ENCODE measurements around the gene TMC8.
"Not testable (repeated sequence)": the region's sequence is repeated elsewhere in the genome, so short reads cannot be mapped to it uniquely, and the experiment has no call there.

TMC8 gene

GRCh38 chr17:78154903-78155811 lies 24.6 kb downstream of the TMC8 start:
- no peak for DNase-seq (ENCODE audit: low read depth in 2 of 2)

DNA sequence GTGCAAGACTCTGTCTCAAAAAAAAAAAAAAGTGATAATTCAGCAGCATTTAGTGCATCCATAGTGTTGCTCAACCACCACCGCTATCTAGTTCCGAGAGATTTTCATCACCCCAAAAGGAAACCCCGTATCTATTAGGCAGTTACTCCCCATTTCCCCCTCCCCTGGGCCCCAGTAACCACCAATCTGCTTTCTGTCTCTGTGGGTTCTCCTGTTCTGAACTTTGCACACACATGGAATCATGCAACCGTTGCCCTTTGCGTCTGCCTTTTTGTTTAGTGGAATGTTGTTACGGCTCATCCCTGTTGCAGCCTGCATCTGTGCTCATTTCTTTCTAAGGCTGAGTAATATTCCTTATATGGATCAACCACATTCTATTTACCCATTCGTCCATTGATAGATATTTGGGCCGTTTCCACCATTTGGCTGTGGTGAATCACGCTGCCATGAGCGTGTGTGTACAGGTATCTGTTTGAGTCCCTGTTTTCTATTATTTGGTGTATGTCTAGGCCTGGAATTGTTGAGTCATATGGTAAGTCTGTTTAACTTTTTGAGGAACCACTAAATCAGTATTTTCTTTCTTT lies 29.1 kb downstream of the TMC8 start:
- DNase-seq (ENCODE audit: low read depth in 2 of 2) = no peak

GRCh38 chr17:78163881-78164747 lies 33.5 kb downstream of the TMC8 start:
- no peak for DNase-seq (ENCODE audit: low read depth in 2 of 2)

DNA sequence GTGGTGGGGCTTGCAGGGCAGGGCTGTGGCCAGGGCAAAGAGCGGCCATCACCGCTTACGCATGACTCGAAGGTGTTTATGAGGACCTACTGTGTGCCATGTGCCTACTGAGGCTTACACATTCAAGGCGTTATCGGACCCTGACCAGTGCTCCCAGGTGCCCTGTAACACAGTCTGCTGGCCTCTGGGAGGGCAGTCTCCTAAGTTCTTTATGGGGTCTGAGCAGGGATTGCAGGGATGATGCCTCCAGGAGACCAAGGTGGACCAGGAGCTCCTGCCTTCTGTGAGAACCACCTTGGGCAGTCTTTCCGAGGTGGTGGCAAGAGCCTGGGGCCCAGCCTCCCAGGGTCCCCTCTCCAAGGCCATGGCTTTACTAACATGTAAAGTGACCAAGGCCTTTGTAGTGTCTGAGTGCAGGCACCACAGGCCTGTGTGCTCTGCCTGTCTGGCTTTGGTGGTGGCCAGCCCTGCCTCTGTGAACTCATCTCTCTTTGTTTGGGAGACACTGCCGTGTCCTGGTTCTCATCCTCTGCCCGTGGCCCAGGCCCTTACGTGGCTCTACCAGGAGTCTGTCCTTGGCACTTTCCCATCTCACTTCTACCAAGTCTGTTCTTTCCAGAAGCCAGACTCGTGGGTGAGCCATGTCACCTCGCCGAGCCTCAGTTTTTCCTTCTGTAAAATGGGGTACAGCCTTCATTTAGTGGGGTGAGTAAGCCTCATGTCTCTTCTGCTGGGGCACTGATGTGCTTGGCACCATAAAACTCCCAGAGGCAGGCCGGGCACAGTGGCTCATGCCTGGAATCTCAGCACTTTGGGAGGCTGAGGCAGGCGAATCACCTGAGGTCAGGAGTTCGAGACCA lies 34.4 kb downstream of the TMC8 start:
- DNase-seq (ENCODE audit: low read depth in 2 of 2) = no peak

DNA sequence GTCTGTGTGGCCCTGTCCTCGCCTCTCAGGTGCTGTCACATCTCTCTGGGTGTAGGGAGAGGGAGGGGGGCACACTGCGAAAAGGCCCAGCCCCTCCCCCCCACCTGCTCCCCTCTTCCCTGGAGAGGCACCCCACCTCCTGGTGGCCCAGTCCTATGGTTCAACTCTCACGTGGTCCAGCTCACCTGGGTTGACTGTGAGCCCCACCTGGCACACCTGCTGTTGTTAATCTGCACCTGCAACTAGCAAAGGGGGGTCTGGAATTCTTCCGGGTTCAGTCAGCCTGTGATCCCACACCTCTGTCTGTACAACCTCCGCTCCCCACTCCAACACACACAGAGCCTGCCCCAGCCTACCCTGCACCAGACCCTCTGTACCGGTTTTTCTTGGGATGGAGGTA lies 35.8 kb downstream of the TMC8 start:
- DNase-seq (ENCODE audit: low read depth in 2 of 2) = no peak

GRCh38 chr17:78168242-78168902 lies 37.8 kb downstream of the TMC8 start, which contains the start of gene SYNGR2:
Gene SYNGR2, plus strand, starts transcription at chr17:78168581. Its CDS starts 36 bp downstream, at chr17:78168617.
- peak; percentile 70 to 81 for DNase-seq (ENCODE audit: low read depth in 2 of 2)

GRCh38 chr17:78168903-78169793 lies 38.6 kb downstream of the TMC8 start:
- DNase-seq (ENCODE audit: low read depth in 2 of 2) = peak; percentile 39 to 61

DNA sequence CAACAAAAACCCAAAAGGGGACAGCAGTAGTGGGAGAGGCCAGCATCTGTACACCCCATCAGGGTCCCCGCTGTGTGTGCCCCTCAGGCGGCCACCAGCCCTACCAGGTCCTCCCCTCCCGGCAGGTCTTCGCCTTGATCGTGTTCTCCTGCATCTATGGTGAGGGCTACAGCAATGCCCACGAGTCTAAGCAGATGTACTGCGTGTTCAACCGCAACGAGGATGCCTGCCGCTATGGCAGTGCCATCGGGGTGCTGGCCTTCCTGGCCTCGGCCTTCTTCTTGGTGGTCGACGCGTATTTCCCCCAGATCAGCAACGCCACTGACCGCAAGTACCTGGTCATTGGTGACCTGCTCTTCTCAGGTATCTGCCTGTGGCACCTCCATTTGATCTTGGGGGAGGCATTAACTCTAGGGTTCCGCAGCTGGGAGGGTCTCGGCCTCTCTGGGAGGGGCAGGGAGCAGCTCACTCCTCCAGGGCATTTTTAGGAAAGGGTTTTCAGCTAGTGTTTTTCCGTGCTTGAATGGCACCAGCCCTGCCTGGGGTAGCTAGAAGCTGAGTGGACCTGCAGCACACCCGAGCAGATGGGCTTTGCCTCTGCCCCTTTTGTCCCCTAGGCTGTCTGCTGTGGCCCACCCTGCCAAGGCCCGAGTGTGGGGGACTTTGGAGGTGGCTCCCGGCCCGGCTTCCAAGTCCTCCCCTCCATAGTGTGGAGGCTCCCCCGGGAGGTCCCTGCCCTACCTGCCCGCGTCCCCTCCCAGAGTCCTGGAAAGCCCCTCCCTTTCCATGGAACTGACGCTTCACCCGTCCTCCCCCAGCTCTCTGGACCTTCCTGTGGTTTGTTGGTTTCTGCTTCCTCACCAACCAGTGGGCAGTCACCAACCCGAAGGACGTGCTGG lies 40.4 kb downstream of the TMC8 start:
- DNase-seq (ENCODE audit: low read depth in 2 of 2) = no peak

DNA sequence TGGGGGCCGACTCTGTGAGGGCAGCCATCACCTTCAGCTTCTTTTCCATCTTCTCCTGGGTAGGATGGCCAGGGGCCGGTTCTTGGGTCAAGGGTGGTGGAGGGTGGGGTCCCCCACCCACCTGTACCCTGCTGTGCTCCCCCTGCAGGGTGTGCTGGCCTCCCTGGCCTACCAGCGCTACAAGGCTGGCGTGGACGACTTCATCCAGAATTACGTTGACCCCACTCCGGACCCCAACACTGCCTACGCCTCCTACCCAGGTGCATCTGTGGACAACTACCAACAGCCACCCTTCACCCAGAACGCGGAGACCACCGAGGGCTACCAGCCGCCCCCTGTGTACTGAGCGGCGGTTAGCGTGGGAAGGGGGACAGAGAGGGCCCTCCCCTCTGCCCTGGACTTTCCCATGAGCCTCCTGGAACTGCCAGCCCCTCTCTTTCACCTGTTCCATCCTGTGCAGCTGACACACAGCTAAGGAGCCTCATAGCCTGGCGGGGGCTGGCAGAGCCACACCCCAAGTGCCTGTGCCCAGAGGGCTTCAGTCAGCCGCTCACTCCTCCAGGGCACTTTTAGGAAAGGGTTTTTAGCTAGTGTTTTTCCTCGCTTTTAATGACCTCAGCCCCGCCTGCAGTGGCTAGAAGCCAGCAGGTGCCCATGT lies 41.1 kb downstream of the TMC8 start:
- not testable (repeated sequence) for DNase-seq (ENCODE audit: low read depth in 2 of 2)

- DNase-seq (ENCODE audit: low read depth in 2 of 2) = no peak
Observed at GRCh38 chr17:78172249-78173051, 41.9 kb downstream of the TMC8 start.

DNA sequence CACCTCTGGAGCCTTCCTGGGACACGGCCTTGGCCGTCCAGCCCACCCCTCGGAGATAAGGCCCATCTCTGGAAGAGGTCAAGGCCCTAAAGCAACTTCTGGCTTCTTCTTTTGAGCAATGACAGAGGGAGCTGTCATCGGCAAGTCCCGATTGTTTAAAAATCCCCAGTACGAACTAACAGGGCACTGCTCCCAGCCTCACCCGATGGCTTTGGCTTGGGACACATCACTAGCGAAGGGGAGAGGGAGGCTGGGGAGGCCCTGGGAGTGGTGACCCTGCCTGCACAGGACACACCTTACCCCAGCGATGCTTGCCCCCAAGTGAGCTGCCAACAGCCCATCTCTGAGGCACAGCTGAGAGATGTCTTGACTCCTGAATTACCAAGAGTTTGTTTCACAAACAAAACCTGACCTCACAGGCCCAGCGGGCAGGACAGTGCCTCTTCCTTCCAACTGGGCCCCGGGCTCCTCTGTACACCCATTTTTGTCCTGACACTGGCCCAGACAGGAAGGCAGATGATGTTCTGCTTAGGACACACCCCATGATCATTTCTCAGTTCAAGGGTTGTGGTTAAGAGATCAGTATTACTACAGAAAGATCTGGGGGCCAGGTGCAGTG lies 42.6 kb downstream of the TMC8 start:
- no peak for DNase-seq (ENCODE audit: low read depth in 2 of 2)

DNA sequence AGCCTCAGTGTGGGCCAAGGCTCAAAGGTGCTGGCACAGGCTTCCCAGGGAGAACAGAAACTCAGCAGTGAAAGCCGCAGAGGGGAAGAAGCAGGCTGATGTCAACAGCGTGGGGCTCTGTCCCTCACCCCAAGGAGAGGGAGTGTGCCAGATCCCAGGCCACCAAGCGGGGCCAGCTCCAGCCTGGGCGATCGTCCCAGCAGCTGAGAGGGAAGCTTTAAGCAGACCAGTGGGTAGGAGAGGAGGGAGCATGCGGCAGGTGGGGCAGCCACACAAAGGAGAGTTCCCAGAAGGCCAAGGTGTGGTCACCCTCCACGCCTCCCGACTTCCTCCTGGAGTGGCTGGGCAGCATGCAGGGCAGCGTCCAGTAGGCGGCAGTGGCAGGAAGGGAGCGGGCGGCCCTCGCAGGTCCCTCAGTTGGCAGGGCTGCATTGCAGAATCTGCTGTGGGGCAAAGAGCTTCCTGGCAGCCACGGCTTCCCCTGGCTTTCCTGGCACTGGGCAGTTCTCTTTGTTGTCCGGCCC lies 43.8 kb downstream of the TMC8 start:
- no peak for DNase-seq (ENCODE audit: low read depth in 2 of 2)

DNA sequence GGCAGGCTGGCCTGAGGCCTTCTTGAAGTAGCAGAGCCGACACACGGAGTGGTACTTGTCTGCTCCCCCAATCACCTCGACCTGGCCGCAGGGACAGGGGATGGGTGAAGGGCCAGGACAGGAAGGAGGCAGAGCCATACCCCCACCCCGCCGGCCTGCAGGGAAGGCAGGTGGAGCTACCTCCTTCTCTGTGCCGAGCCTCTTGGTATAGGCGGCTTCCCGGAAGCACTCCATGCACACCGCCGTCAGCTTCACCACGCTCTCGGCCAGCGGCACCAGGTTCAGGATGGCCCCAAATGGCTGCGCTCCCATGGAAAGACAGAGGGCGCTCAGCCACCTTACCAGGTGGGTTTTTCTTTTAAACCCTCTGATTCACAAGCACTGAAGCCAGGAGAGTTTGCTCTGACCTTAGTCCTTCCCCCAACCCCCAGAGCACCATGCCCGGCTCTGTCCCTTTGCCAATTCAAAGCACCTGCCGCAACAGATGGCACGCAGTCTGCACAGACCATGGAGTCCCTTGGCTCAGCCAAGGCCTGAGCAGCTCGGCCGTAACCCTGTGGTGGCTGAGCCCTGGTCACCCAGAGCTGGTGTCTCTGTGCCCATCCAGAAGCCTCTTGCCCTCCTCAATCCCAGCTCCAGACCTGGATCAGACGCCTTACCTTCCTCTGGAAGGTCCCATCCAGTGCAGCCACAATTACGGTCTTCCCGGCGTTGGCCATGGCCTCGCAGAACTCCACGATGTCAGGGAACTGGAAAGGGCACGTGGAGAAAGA lies 44.5 kb downstream of the TMC8 start:
- no peak for DNase-seq (ENCODE audit: low read depth in 2 of 2)

DNA sequence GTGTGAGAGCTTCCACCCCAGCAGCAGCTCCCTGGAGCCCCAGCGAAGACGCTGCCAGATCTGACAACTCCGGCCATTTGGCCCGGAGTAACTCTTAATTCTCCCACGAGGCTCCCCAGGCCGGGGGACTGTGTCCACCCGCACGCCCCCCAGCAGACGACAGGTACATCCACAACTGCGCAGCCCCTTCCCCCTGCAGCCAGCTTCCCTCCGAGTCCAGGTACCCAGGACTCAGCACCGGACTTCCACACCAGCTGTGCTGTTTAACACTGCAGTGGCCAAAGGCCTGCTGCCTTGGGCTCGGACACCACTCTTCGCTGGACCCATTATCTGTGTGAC lies 45.0 kb downstream of the TMC8 start:
- no peak for DNase-seq (ENCODE audit: low read depth in 2 of 2)

GRCh38 chr17:78176548-78177025 lies 46.0 kb downstream of the TMC8 start:
- peak; percentile 55 to 70 for DNase-seq (ENCODE audit: low read depth in 2 of 2)

DNA sequence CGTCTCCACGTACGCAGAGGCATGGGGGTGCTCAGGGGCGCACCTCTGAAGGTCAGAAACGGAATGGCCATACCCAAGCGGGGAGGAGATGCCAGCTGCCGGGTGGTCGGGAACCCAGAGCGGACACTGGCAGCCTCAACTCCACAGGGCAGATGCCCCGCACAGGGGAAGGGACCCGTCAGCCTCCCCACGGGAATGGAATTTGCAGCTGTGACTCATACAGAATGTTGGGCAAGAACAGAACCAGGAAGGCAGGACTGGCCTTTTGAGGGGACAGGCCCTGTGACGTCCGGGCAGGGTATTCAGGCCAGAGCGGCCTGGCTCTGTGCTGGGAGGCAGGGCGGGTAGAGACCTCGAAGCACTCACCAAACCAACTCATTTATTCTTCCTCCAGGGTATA lies 48.8 kb downstream of the TMC8 start:
- no peak for DNase-seq (ENCODE audit: low read depth in 2 of 2)

Measured in stimulated activated CD4-positive, alpha-beta T cell treated with anti-CD3 and anti-CD28 coated beads, Interleukin-12 subunit alpha, Interleukin-12 subunit beta, amount 100 ng/mL, for 24 hours (primary cell).